ENCODE data around the gene CCER1. TPM values are rescaled to one million over a fixed set of nuclear protein-coding genes. Genes with fewer than 3 reads are reported as not detected.

CCER1 gene
- total RNA-seq, 6 experiments from 2014 or later: not detected

DNA sequence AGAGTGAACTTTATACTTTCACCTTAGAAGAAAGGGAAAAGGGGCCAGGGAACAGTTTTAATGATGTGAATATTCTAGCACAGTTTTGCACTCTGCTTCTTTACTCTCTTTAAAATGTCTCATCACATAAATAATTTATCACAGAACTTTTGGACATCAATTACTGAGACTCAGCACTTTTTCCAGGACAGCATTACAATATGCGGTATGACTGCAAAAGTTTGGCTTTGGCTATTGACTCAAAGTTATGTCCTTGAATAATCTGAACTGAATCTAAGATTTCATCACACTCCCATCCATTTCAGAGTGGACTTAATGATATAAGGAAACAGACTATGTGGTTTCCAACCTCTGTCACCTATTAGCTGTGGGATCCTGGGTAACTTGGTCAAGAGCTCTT is 11.7 kb downstream of the CCER1 start:
- no peak overlapping the region for H3K4me3 ChIP-seq
- DNase-seq (no peak), ATAC-seq (no peak)
- TF ChIP-seq, protein P1, sequence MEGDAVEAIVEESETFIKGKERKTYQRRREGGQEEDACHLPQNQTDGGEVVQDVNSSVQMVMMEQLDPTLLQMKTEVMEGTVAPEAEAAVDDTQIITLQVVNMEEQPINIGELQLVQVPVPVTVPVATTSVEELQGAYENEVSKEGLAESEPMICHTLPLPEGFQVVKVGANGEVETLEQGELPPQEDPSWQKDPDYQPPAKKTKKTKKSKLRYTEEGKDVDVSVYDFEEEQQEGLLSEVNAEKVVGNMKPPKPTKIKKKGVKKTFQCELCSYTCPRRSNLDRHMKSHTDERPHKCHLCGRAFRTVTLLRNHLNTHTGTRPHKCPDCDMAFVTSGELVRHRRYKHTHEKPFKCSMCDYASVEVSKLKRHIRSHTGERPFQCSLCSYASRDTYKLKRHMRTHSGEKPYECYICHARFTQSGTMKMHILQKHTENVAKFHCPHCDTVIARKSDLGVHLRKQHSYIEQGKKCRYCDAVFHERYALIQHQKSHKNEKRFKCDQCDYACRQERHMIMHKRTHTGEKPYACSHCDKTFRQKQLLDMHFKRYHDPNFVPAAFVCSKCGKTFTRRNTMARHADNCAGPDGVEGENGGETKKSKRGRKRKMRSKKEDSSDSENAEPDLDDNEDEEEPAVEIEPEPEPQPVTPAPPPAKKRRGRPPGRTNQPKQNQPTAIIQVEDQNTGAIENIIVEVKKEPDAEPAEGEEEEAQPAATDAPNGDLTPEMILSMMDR (IDR thresholded peaks at IDR 0.05): no peak
- no peak for TF ChIP-seq POLR2A (IDR thresholded peaks at IDR 0.05)
- H3K27ac ChIP-seq: no peak overlapping the region
- H3K4me1 ChIP-seq: peaks cover 0 to 10% (median 0%) of the 10 kb centered on the region in 4 donors
- 25% methylated on average over 1 of the region's 1 CpG for WGBS (ENCODE audit: insufficient coverage, low coverage, low lambda C conversion rate, missing lambda C conversion rate)
- H3K36me3 ChIP-seq: no peaks in the 10 kb centered on the region
- H3K27me3 ChIP-seq: no peaks in the 10 kb centered on the region
- intact Hi-C loops (cut with DNase I): no loop called here
- no peaks in the 10 kb centered on the region for H3K9me3 ChIP-seq

DNA sequence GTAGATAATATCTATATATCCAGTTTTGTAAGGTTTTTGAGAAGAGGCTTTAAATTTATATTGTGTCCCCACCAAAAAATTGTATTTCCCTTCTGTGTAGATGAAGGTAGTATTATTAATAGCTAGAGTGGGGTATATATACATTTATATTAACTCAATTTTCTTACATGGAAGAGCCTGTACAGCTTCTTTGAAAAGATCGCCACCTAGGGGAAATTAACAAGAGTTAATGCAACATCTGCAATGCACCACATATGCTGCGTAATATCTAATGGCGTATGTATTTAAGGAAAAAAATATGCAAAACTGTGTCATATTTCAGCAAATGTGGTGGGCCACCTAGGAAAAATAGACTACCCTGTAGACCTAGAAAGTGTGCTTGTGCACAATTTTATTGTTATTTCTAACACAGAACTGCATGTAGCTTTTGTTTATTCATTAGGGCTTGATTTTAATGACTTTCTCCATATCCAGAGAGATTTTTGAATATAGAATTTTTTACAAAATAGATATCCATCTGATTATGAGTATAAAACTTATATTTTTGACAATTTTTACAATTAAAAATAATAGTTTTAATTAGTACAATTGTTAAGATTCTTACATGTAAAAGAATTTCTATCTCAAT is 14.0 kb downstream of the CCER1 start:
- no peaks in the 10 kb centered on the region for H3K9me3 ChIP-seq
- ATAC-seq: peak; percentile 55 to 77 (median 73)
- TF ChIP-seq POLR2A (IDR thresholded peaks at IDR 0.05): no peak
- TF ChIP-seq, protein P1 (IDR thresholded peaks at IDR 0.05): peak; percentile 53 to 65 (median 60)
- no peak overlapping the region for H3K27ac ChIP-seq
- no peak for DNase-seq
- peaks cover 0 to 10% (median 0%) of the 10 kb centered on the region in 4 donors for H3K4me1 ChIP-seq
- no peaks in the 10 kb centered on the region for H3K27me3 ChIP-seq
- 9% methylated on average over 3 of the region's 3 CpGs for WGBS (ENCODE audit: insufficient coverage, low coverage, low lambda C conversion rate, missing lambda C conversion rate)
- H3K4me3 ChIP-seq: no peak overlapping the region
- intact Hi-C loops (cut with DNase I): no loop called here
- H3K36me3 ChIP-seq: no peaks in the 10 kb centered on the region

DNA sequence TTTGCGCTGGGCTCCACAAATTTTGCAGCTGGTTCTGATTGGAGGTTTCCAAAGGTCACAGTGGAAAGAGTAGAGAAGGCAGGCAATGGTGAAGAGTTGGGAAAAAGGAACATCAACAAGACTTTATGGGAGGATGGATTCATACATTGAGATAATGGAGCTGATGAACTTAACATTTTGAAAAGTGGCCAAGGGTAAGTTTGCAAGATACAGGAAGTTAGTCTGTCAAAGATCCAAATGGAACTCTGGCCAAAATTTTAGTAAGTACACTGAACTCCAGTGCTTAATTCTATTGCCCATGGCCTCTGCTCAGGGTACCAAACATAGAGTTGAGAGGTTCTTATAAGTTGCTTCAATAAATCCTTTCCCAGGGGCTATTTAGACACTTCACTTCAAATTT is 15.6 kb downstream of the CCER1 start:
- TF ChIP-seq, protein P1 (IDR thresholded peaks at IDR 0.05): no peak
- no peak for TF ChIP-seq POLR2A (IDR thresholded peaks at IDR 0.05)
- intact Hi-C loops (cut with DNase I): no loop called here
- H3K4me1 ChIP-seq: peaks cover 0 to 10% (median 0%) of the 10 kb centered on the region in 4 donors
- H3K27me3 ChIP-seq: no peaks in the 10 kb centered on the region
- DNase-seq (no peak), ATAC-seq (peak; percentile 56 to 88 (median 68))
- no peak overlapping the region for H3K27ac ChIP-seq
- no peak overlapping the region for H3K4me3 ChIP-seq
- WGBS (ENCODE audit: insufficient coverage, low coverage, low lambda C conversion rate, missing lambda C conversion rate): 69% methylated on average over 1 of the region's 1 CpG
- H3K36me3 ChIP-seq: no peaks in the 10 kb centered on the region
- H3K9me3 ChIP-seq: no peaks in the 10 kb centered on the region

DNA sequence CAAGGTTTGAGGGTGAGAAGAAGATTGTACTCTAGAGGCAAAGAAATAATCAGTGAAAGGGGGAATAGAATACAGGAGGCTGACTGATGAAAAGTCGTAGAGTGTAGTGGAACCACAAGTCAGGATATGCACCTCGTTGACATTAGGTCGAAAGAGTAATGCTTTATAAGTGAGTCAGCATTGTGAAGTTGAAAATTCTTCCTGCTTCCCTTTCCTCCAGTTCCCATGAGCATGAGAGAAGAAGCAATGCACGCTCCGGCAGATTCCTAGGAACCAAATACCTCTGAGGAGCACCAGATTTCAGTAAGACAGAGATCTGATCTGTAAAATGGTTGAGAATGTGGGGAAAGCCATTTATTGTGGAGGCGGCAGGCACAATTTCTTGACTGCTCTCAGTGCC is 16.5 kb downstream of the CCER1 start:
- Histone ChIP-seq H3K4me1 (peaks cover 0 to 10% (median 0%) of the 10 kb centered on the region in 4 donors), H3K27me3 (no peaks in the 10 kb centered on the region), H3K4me3 (no peak overlapping the region), H3K9me3 (no peaks in the 10 kb centered on the region), H3K36me3 (no peaks in the 10 kb centered on the region), H3K27ac (no peak overlapping the region)
- ATAC-seq: peak in 1 of 4 donors; percentile 49
- DNase-seq: no peak
- intact Hi-C loops (cut with DNase I): no loop called here
- TF ChIP-seq, protein P1 (IDR thresholded peaks at IDR 0.05): no peak
- TF ChIP-seq POLR2A (IDR thresholded peaks at IDR 0.05): no peak
- 60% methylated on average over 6 of the region's 6 CpGs for WGBS (ENCODE audit: insufficient coverage, low coverage, low lambda C conversion rate, missing lambda C conversion rate)

Data from right lobe of liver (tissue), 6 donors.